Adrenal gland (tissue), 5 donors: ENCODE data around the gene ARHGEF4.

Experiments used
- POLR2A ChIP-seq, 2 donors: fragments of 450-650 bp; IDR thresholded peaks; one replicate each; pipeline ENCODE4 v1.6.1; 2017; ENCODE audit warnings: antibody characterized with exemption in 2 of 2, mild to moderate bottlenecking in 2 of 2, moderate library complexity in 1 of 2
- TF ChIP-seq, protein P1 (sequence below), 6 experiments: fragments of 450-650 bp in 4 of 6; fragments of 200-600 bp in 2 of 6; sonication (generic) in 1 of 6; IDR thresholded peaks; 1 replicate in 5 of 6; 2 replicates in 1 of 6; pipeline versions ENCODE4 v1.5.1 to v1.8.0; 2016 to 2021; ENCODE audit warnings: antibody characterized with exemption in 6 of 6, mild to moderate bottlenecking in 2 of 6, moderate library complexity in 1 of 6
- donor health status: DM: no; HTN: no; CAD: no.

DNA sequence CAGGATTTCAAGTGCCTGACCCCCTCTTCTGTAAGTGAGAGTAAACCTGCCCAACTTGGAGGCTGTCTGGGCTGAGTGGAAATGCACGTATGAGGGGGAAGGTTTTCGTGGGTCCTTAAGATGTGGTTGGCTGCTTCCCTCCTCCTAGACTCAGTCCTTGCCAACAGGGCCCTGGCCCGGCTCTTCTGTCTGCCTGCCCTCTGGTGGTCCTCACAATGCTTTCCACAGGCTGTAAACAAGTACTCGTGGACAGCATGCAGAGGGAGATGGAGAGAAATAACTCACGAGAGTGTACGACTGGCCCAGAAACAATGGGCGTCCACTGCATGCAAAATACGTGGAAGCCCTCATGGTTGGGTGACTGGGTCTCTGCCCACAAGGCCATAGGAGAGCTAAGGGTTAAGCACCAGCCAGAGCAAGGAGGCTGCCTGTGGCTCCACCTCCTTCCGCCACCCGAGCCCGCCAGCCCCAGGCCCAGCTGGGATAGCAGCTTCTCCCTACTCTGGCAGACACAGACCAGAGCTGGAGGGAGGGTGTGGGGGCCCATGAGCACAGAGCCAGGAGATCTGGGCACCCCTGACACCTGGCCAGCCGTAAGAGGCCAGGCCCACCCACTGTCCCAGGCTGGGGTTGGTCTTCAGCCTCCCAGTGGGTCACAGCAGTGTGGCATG, 17.0 kb upstream of the ARHGEF4 start:
- TF ChIP-seq, protein P1, sequence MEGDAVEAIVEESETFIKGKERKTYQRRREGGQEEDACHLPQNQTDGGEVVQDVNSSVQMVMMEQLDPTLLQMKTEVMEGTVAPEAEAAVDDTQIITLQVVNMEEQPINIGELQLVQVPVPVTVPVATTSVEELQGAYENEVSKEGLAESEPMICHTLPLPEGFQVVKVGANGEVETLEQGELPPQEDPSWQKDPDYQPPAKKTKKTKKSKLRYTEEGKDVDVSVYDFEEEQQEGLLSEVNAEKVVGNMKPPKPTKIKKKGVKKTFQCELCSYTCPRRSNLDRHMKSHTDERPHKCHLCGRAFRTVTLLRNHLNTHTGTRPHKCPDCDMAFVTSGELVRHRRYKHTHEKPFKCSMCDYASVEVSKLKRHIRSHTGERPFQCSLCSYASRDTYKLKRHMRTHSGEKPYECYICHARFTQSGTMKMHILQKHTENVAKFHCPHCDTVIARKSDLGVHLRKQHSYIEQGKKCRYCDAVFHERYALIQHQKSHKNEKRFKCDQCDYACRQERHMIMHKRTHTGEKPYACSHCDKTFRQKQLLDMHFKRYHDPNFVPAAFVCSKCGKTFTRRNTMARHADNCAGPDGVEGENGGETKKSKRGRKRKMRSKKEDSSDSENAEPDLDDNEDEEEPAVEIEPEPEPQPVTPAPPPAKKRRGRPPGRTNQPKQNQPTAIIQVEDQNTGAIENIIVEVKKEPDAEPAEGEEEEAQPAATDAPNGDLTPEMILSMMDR (IDR thresholded peaks at IDR 0.05) = no peak
- TF ChIP-seq POLR2A (IDR thresholded peaks at IDR 0.05) = no peak
